NCI-H187 treated with DMSO at 0.1 percent for 48 hours (cell line): Measurements from ENCODE around the gene MITF.

Experiments
- DNase-seq: peaks from one replicate; lab custom pipeline; 2025; lab: John Stamatoyannopoulos, UW

Gene MITF

GRCh38 chr3:69725994-69726571 lies 13.2 kb upstream of the MITF start:
- DNase-seq, result no peak

DNA sequence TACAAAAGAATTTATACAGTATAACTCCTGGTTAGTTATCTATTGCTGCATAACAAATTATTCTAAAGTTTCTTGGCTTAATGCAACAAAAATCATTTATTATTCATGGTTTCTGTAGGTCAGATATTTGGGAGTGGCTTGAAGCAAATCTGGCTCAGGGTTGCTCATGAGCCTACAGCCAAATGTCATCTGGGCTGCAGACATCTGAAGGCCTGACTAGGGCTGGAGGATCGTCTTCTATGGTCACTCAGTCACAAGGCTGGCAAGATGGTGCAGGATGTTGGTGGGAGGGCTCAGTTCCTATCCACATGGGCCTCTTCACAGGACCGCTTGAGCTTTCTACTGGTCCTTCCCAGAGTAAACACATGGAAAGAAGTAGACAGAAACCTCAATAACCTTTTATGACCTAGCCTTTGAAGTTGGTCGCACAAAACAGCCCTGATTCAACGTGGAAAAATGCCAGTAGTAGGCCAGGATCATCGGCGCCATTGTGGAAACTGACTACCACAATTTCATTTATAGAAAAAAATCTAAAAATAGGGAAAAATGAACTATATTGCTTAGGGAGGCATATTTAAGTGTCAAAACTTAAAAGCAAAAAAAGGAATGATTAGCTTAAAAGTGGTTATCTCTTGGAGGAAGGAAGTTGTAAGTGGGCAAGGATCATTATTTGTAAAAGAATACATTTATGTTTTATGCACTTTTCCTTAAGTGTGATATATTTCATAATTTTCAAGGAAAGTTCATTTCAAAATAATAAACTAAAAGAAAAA lies 9.9 kb upstream of the MITF start:
- no peak for DNase-seq

GRCh38 chr3:69731080-69731479 lies 8.2 kb upstream of the MITF start:
- DNase-seq, result no peak

DNA sequence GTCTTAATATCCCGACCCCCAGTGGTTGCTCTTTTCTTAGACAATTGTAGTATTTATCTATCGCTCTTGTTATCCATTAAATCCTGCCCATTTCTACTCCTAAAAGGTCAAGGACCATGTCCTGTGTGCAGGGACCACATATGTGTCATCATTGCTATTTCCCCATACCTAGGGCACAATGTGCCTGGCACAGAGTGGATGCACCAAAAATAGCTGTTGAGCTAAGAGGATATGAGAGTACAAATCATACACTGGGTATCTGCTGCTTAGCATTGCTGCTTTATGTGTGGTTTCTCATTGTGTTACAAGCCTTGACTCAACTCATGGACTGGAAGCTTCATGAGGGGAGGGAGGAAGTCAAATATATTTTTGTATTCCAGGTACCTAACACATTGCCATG lies 3.4 kb upstream of the MITF start:
- DNase-seq, result no peak

DNA sequence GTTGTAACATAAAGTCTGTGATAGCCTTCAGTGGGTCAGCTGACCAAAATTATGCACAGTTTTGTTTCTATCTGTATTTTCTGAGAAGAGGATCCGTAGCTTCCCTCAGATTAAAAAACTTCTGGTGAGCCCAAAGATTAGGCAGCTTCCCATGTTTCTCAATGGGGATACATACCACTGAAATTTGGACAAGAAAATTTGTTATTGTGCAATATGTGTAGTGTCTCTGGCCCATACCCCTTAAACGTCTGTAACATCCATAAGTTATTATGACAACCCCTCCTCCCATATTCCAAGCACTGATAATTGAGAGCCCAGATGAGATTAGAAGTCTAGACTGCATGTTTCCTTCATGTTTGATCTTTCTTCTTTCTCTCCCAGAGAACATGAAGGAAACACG lies 1.9 kb upstream of the MITF start:
- no peak for DNase-seq

DNA sequence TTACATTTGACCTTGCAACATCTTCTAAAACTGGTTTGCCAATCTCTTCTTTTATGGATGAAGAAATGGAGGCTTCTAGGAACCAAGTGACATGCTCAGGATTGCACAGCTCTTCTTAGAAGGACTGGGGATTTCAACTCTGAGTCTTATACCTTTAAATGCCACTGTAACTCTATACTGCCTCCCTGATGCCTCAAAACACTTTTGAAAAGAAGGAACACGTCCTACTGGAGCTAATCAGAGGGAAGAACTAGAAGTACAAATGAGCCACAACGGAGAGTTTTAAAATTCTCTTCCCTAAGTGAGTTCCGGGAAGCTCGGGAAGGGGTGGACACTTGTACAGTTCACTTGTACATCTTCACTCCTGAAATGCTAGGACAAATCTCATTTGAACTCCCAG lies 949 bp upstream of the MITF start:
- no peak for DNase-seq

- no peak for DNase-seq
Measured at GRCh38 chr3:69738859-69739203, 433 bp upstream of the MITF start.

DNA sequence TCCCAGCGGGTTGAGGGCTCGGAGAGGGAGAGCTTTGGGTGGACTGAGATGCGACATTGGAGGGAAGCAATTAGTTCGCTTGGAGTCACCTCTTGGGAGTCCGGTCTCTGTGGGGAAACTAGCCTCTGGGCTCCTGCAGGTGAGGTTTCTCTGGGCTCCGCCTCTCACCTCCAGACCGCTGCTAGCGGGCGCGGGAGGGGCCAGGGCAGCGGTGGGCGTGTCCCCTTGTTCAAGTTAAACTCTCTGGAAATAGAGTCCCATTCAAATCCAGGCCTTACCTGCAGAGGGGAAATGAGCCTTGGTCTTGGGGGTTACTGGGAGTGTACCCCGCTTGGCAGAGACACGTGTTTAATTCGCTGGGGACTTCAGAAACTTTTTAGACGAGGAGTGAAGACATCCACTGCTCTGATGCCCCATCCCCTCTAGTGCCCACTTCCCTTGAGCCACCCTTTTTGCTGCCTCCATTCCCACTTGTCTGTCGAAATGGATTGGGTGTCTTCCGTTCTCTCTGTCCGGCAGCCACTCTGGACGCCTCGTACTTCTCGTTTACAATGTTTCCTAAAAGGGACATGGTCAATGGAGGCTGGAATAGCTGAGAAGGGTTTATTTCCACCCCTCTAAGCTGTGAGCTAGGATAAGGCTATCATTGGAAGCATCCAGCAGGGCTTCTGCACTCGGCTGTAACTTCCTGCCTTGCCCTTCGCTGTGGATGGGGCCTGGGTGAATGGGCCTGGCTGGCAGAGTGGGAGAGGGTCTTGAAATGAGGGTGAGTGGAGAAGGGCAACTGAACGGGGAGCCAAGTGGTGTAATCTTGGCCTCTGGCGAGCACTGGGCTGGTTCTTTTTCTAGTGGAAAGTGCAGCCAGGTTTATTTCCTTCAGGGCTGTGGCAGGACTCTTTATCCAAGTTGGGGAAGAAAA lies 1.1 kb downstream of the MITF start:
- DNase-seq, result no peak

DNA sequence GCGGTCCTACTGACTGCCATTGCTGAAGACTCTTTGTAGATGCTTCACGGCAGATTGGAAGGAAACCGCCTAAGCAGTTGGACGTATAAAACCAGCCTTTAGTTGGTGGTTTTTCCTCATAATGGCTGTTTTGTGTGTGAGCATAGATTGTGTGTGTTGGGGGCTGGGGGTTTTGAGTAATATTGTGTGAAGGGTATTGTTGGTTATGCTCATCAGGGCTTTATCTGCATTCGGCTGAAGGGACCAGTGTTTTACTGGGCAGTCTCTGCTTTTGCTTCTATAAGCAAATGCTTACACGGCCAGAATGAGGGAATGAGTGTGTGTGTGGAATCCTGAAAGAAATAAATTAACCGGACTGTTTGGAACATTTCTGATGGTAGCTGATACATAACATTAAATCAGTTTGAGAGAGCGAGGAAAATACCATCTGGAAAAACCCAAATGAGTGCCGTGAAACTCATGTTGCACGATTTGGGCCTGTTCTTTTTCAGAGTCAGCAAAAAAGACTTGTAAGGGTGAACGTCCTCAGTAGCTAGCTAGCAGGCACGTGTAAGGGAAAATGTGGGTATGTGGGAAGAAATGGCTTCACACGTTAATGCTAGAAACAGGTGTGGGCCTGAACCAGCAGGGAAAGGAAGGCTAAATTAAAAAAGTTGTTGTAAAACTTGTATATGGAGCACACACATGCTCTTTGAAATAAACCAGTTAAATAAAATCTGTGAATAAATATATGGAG lies 1.9 kb downstream of the MITF start:
- no peak for DNase-seq

GRCh38 chr3:69742391-69742790 lies 3.1 kb downstream of the MITF start:
- DNase-seq, result no peak

- DNase-seq, result no peak
Measured at GRCh38 chr3:69743975-69744906, 5.0 kb downstream of the MITF start.

GRCh38 chr3:69745505-69745904 lies 6.2 kb downstream of the MITF start:
- no peak for DNase-seq

GRCh38 chr3:69746119-69746518 lies 6.9 kb downstream of the MITF start:
- no peak for DNase-seq

- no peak for DNase-seq
Measured at GRCh38 chr3:69747511-69748258, 8.4 kb downstream of the MITF start.

DNA sequence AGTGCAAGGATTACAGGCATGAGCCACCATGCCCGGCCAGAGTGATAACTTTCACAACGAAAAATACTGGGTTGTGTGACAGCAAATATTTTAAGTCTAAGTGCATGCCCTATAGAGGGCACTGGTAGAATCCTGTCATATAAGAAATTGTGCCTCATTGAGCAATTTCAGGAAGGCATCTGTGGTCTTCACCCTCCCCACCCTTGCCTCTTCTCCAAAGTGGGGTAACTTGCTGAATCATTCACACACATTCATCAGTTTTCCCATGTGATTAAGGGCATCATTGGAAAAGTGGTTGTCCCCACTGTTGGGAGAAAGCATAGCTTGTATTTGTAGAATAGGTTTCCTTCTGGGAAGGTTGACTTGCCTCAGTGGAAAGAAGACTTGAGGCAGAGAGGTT lies 9.2 kb downstream of the MITF start:
- no peak for DNase-seq

GRCh38 chr3:69749461-69749860 lies 10.2 kb downstream of the MITF start:
- no peak for DNase-seq

DNA sequence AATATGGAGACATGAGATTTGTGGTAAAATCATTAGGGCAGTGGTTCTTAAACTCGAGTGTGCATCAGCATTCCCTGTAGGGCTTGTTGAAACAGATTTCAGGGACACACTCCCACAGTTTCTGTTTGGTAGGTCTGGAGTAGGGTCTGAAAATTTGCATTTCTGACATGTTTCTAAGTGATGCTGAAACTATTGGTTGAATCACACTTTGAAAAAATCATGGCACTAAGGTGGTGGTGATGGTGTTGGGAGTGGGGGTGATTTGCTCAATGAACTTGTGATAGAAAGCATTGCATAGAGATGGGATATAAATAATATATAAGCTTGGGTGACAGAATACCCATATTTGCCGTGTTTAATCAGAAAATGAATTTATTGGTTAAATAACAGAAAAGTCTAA lies 11.3 kb downstream of the MITF start:
- no peak for DNase-seq

- no peak for DNase-seq
Measured at GRCh38 chr3:69751074-69751476, 11.8 kb downstream of the MITF start.

DNA sequence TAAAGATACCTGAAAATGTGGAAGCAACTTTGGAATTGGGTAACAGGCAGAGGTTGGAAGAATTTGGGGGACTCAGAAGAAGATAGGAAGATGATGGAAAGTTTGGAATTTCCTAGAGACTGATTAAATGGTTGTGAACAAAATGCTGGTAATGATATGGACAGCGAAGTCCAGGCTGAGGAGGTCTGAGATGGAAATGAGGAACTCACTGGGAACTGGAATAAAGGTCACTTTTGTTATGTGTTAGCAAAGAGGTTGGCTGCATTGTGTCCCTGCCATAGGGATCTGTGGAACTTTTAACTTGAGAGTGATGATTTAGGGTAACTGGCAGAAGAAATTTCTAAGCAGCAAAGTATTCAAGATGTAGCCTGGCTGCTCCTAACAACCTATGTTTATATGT lies 13.0 kb downstream of the MITF start:
- DNase-seq, result no peak

DNA sequence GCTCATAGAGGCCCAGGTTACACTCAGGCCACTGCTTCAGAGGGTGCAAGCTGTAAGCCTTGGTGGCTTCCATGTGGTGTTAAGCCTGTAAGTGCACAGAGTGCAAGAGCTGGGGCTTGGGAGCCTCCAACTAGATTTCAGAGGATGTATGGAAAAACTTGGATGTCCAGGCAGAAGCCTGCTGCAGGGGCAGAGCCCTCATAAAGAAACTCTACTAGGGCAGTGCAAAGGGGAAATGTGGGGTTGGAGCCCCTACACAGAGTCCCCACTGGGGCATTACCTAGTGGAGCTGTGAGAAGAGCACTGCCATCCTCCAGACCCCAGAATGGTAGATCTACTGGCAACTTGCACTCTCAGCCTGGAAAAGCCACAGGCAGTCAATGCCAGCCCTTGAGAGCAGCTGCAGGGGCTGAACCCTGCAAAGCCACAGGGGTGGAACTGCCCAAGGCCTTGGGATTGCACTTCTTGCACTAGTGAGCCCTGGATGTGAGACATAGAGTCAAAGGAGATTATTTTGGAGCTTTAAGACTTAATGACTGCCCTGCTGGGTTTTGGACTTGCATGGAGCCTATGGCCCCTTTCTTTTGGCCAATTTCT lies 14.0 kb downstream of the MITF start:
- DNase-seq, result no peak
